HEK293T (cell line): Measurements from ENCODE around the gene KCNQ1OT1.

ENCODE experiments used
- ARNT ChIP-seq: fragments of 450-650 bp; IDR thresholded peaks from 2 replicates; pipeline ENCODE4 v1.6.1; 2017; ENCODE audit warnings: mild to moderate bottlenecking
- BHLHE40 ChIP-seq: fragments of 450-650 bp; IDR thresholded peaks from 2 replicates; pipeline ENCODE4 v1.6.1; 2016; ENCODE audit warnings: mild to moderate bottlenecking, moderate library complexity, borderline replicate concordance
- CTBP1 ChIP-seq: fragments of 450-650 bp; IDR thresholded peaks from 2 replicates; pipeline ENCODE4 v1.6.1; 2016; ENCODE audit warnings: borderline replicate concordance
- FOXM1 ChIP-seq: fragments of 450-650 bp; IDR thresholded peaks from 2 replicates; pipeline ENCODE4 v1.6.1; 2017; ENCODE audit warnings: mild to moderate bottlenecking, borderline replicate concordance
- HDGF ChIP-seq: fragments of 450-650 bp; IDR thresholded peaks from 2 replicates; pipeline ENCODE4 v1.6.1; 2017; ENCODE audit warnings: antibody characterized with exemption, borderline replicate concordance
- L3MBTL2 ChIP-seq: fragments of 450-650 bp; conservative IDR thresholded peaks from 2 replicates; pipeline ENCODE4 v1.6.1; 2016; ENCODE audit warnings: mild to moderate bottlenecking
- NFRKB ChIP-seq: fragments of 450-650 bp; IDR thresholded peaks from 2 replicates; pipeline ENCODE4 v1.6.1; 2016; ENCODE audit warnings: mild to moderate bottlenecking, moderate library complexity
- SP1 ChIP-seq: fragments of 450-650 bp; IDR thresholded peaks from 2 replicates; pipeline ENCODE4 v1.6.1; 2017
- SUZ12 ChIP-seq: fragments of 450-650 bp; IDR thresholded peaks from 2 replicates; pipeline ENCODE4 v1.6.1; 2016; ENCODE audit warnings: mild to moderate bottlenecking
- TARDBP ChIP-seq: fragments of 450-650 bp; IDR thresholded peaks from 2 replicates; pipeline ENCODE4 v1.6.1; 2016
- TF ChIP-seq, protein P1 (sequence below): fragments of 450-650 bp; IDR thresholded peaks from 2 replicates; pipeline ENCODE4 v1.6.1; 2016

DNA sequence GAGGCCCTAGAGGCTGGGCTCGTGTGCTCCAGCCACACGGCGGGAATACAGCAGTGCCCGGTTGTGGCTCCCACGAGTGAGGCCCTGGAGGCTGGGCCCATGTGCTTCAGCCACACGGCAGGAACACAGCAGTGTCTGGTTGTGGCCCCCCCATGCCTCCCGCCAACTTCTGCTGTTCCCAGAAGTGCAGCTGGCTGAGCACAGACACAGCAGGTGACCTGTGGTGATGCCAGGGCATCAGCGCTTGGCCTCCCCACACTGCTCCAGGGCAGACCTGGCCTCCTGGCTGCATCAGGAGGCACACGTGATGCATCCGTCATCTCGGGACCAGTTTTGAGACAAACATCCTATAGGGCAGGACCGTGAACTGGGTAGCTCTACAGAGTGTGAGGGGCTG, 110.3 kb downstream of the KCNQ1OT1 start:
- no peak for TF ChIP-seq NFRKB
- no peak for TF ChIP-seq TARDBP
- TF ChIP-seq L3MBTL2, result no peak
- no peak for TF ChIP-seq SP1
- no peak for TF ChIP-seq SUZ12
- TF ChIP-seq HDGF, result no peak
- TF ChIP-seq FOXM1, result no peak
- TF ChIP-seq BHLHE40, result no peak
- no peak for TF ChIP-seq ARNT
- TF ChIP-seq, protein P1, sequence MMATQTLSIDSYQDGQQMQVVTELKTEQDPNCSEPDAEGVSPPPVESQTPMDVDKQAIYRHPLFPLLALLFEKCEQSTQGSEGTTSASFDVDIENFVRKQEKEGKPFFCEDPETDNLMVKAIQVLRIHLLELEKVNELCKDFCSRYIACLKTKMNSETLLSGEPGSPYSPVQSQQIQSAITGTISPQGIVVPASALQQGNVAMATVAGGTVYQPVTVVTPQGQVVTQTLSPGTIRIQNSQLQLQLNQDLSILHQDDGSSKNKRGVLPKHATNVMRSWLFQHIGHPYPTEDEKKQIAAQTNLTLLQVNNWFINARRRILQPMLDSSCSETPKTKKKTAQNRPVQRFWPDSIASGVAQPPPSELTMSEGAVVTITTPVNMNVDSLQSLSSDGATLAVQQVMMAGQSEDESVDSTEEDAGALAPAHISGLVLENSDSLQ, result no peak
- no peak for TF ChIP-seq CTBP1
